ENCODE measurements around the gene CCDC107.
"Not testable (repeated sequence)": the region's sequence is repeated elsewhere in the genome, so short reads cannot be mapped to it uniquely, and the experiment has no call there.

CCDC107 gene

GRCh38 chr9:35658137-35658967 lies at the start of gene CCDC107:
CCDC107 (plus strand) TSS chr9:35658292; CDS start chr9:35658380, 88 bp downstream.
- peaks cover 11% of the 10 kb centered on the region for H3K36me3 ChIP-seq
- H3K4me1 ChIP-seq: peaks cover 75% of the 10 kb centered on the region
- peak within 1 kb of the TSS; percentile 75 for H3K4me3 ChIP-seq
- peak within 1 kb of the TSS; percentile 98 for H3K27ac ChIP-seq
- H3K9ac ChIP-seq: peak within 1 kb of the TSS; percentile 92
- no peak for TF ChIP-seq Cebpa-rat (IDR thresholded peaks at IDR 0.05)
- no peaks in the 10 kb centered on the region for H3K27me3 ChIP-seq
- H3K9me3 ChIP-seq: no peaks in the 10 kb centered on the region
- H4K20me1 ChIP-seq: no peaks in the 10 kb centered on the region
- peak within 1 kb of the TSS; percentile 94 for H3K4me2 ChIP-seq

GRCh38 chr9:35609001-35609819 lies 48.9 kb upstream of the CCDC107 start:
- peaks cover 82% of the 10 kb centered on the region for H4K20me1 ChIP-seq
- peaks cover 76% of the 10 kb centered on the region for H3K36me3 ChIP-seq
- H3K9ac ChIP-seq: no peak overlapping the region
- no peak for TF ChIP-seq Cebpa-rat (IDR thresholded peaks at IDR 0.05)
- no peaks in the 10 kb centered on the region for H3K27me3 ChIP-seq
- peak overlapping the region; percentile 14; the same call in 1 of the 2 replicates for H3K4me2 ChIP-seq
- H3K9me3 ChIP-seq: no peaks in the 10 kb centered on the region
- H3K27ac ChIP-seq: 0 out of 2 replicates have a peak overlapping the region, but pooled peaks have one; percentile 26
- H3K4me1 ChIP-seq: peaks cover 68% of the 10 kb centered on the region
- no peak overlapping the region for H3K4me3 ChIP-seq

- H3K36me3 ChIP-seq: peaks cover 81% of the 10 kb centered on the region
- H3K9ac ChIP-seq: no peak overlapping the region
Measured at GRCh38 chr9:35609820-35610163, 48.3 kb upstream of the CCDC107 start.

GRCh38 chr9:35611230-35611797 lies 46.8 kb upstream of the CCDC107 start:
- Histone ChIP-seq H4K20me1 (peaks cover 95% of the 10 kb centered on the region), H3K36me3 (peaks cover 96% of the 10 kb centered on the region), H3K9me3 (no peaks in the 10 kb centered on the region), H3K27me3 (no peaks in the 10 kb centered on the region), H3K4me1 (peaks cover 80% of the 10 kb centered on the region), H3K27ac (no peak overlapping the region), H3K4me3 (no peak overlapping the region), H3K9ac (no peak overlapping the region), H3K4me2 (no peak overlapping the region)
- no peak for TF ChIP-seq Cebpa-rat (IDR thresholded peaks at IDR 0.05)

More at GRCh38 chr9:35609820-35610163, 48.3 kb upstream of the CCDC107 start:
- TF ChIP-seq Cebpa-rat (IDR thresholded peaks at IDR 0.05): no peak
- Histone ChIP-seq H3K27ac (0 out of 2 replicates have a peak overlapping the region, but pooled peaks have one; percentile 26), H4K20me1 (peaks cover 88% of the 10 kb centered on the region), H3K4me1 (peaks cover 71% of the 10 kb centered on the region), H3K27me3 (no peaks in the 10 kb centered on the region), H3K4me3 (no peak overlapping the region), H3K9me3 (no peaks in the 10 kb centered on the region), H3K4me2 (peak overlapping the region; percentile 14; the same call in 1 of the 2 replicates)

- Histone ChIP-seq H3K4me1 (peaks cover 79% of the 10 kb centered on the region), H4K20me1 (peaks cover 91% of the 10 kb centered on the region), H3K36me3 (peaks cover 91% of the 10 kb centered on the region)
- H3K27me3 ChIP-seq, H3K27ac ChIP-seq, H3K9ac ChIP-seq, H3K9me3 ChIP-seq, H3K4me3 ChIP-seq, H3K4me2 ChIP-seq: not testable (repeated sequence)
Measured at GRCh38 chr9:35612066-35612465, 46.0 kb upstream of the CCDC107 start.

- Histone ChIP-seq H3K4me1 (peaks cover 79% of the 10 kb centered on the region), H3K9me3 (no peaks in the 10 kb centered on the region), H3K27ac (no peak overlapping the region), H3K9ac (no peak overlapping the region), H3K36me3 (peaks cover 84% of the 10 kb centered on the region), H3K4me3 (no peak overlapping the region), H4K20me1 (peaks cover 84% of the 10 kb centered on the region), H3K27me3 (no peaks in the 10 kb centered on the region), H3K4me2 (peak overlapping the region; percentile 100; the same call in 1 of the 2 replicates)
- TF ChIP-seq Cebpa-rat (IDR thresholded peaks at IDR 0.05): no peak
Measured at GRCh38 chr9:35612843-35613242, 45.2 kb upstream of the CCDC107 start.

GRCh38 chr9:35615981-35616680 lies 42.0 kb upstream of the CCDC107 start:
- Histone ChIP-seq H4K20me1 (peaks cover 54% of the 10 kb centered on the region; the same call in 1 of the 2 replicates), H3K36me3 (peaks cover 51% of the 10 kb centered on the region), H3K27me3 (no peaks in the 10 kb centered on the region), H3K4me1 (peaks cover 95% of the 10 kb centered on the region), H3K9me3 (no peaks in the 10 kb centered on the region), H3K4me2 (peak overlapping the region; percentile 100), H3K4me3 (peak overlapping the region; percentile 77), H3K9ac (peak overlapping the region; percentile 90), H3K27ac (peak overlapping the region; percentile 98)
- no peak for TF ChIP-seq Cebpa-rat (IDR thresholded peaks at IDR 0.05)

- Histone ChIP-seq H3K9me3 (no peaks in the 10 kb centered on the region), H3K27ac (peak overlapping the region; percentile 98), H3K4me2 (peak overlapping the region; percentile 100), H3K27me3 (no peaks in the 10 kb centered on the region), H3K36me3 (peaks cover 43% of the 10 kb centered on the region), H3K9ac (peak overlapping the region; percentile 90), H3K4me1 (peaks cover 95% of the 10 kb centered on the region), H4K20me1 (peaks cover 49% of the 10 kb centered on the region; the same call in 1 of the 2 replicates), H3K4me3 (peak overlapping the region; percentile 77)
- no peak for TF ChIP-seq Cebpa-rat (IDR thresholded peaks at IDR 0.05)
Measured at GRCh38 chr9:35616681-35617459, 41.2 kb upstream of the CCDC107 start.

Measured in BLaER1 (cell line).